Spinal cord (tissue), 10 donors: ENCODE measurements around the gene CHFR. TPM values are rescaled to one million over a fixed set of nuclear protein-coding genes. Genes with fewer than 3 reads are reported as not detected.
"Not testable (repeated sequence)": the region's sequence is repeated elsewhere in the genome, so short reads cannot be mapped to it uniquely, and the experiment has no call there.

Experiments
- DNase-seq, 6 donors: peaks; one replicate each; pipeline versions ENCODE4 v3.0.0 to v3.0.0-alpha.2; 2013 to 2015; ENCODE audit warnings: low spot score in 6 of 6, low read depth in 4 of 6
- H3K27ac ChIP-seq: one replicate; pipeline ENCODE4 v1.5.1; 2013; ENCODE audit warnings: low read depth, low read length, control low read depth
- H3K27me3 ChIP-seq: one replicate; pipeline ENCODE4 v1.6.1; 2013; ENCODE audit warnings: low read length; ENCODE audit not compliant: control insufficient read depth, insufficient read depth
- H3K36me3 ChIP-seq: one replicate; pipeline ENCODE4 v1.6.1; 2013; ENCODE audit warnings: low read length; ENCODE audit not compliant: control insufficient read depth, insufficient read depth
- H3K4me1 ChIP-seq: one replicate; pipeline ENCODE4 v1.6.1; 2013; ENCODE audit warnings: low read length; ENCODE audit not compliant: control insufficient read depth, insufficient read depth
- H3K4me3 ChIP-seq: one replicate; pipeline ENCODE4 v1.5.1; 2013; ENCODE audit warnings: low read depth, low read length, control low read depth
- H3K9me3 ChIP-seq: one replicate; pipeline ENCODE4 v1.6.1; 2013; ENCODE audit warnings: low read length; ENCODE audit not compliant: control insufficient read depth, insufficient read depth
- WGBS: methylation state at CpG from one replicate; pipeline ENCODE4 v1.1.5; 2013; ENCODE audit warnings: missing lambda C conversion rate; ENCODE audit not compliant: insufficient coverage; 5-methylcytosine and 5-hydroxymethylcytosine counted together
- polyA plus RNA-seq, 2 donors: library from polyadenylated mRNA; unstranded; fragments of 120-200 nt; gene quantifications; one replicate each; pipeline ENCODE4 v1.2.1, GENCODE V29; 2013; ENCODE audit not compliant: insufficient read length in 2 of 2
- total RNA-seq, 2 donors: library from RNA; depleted of rRNA in 1 of 2; stranded (reverse); fragments of 120-200 nt in 1 of 2; fragments of >200 nt in 1 of 2; gene quantifications; one replicate each; pipeline versions ENCODE4 v1.2.3 to v1.2.4, GENCODE V29; 2013 to 2014
- donor health status: healthy.

CHFR gene
- total and polyA plus RNA-seq, 4 donors = 20.9 to 58.6 (median 30.7) TPM

DNA sequence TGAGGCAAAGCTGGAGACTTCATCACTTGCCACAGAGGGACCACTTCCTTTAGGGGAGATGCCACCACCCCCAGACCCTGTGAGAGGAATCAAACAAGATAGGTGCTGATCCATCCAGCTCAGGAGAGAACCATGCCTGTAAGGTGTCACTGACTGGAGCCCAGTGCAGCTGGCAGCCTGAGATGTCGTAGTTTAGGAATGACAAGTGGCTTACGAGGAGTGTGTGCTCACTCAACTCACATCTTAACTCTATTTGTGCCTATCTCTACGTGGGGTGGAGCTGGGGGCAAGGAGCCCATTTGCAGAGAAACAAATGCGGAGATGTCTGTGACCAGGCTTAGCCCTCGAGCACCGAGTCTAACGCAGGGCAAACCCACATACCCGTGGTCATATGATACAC lies 25.8 kb downstream of the CHFR start:
- H3K9me3 ChIP-seq = no peaks in the 10 kb centered on the region
- H3K4me1 ChIP-seq = no peaks in the 10 kb centered on the region
- no peak for DNase-seq
- no peak overlapping the region for H3K27ac ChIP-seq
- peaks cover 75% of the 10 kb centered on the region for H3K36me3 ChIP-seq
- no peaks in the 10 kb centered on the region for H3K27me3 ChIP-seq
- no peak overlapping the region for H3K4me3 ChIP-seq
- WGBS = 87% methylated on average over 6 of the region's 8 CpGs

- peaks cover 82% of the 10 kb centered on the region for H3K36me3 ChIP-seq
- H3K27ac ChIP-seq = no peak overlapping the region
These were observed 28.6 kb downstream of the CHFR start for GRCh38 chr12:132858718-132859266.

DNA sequence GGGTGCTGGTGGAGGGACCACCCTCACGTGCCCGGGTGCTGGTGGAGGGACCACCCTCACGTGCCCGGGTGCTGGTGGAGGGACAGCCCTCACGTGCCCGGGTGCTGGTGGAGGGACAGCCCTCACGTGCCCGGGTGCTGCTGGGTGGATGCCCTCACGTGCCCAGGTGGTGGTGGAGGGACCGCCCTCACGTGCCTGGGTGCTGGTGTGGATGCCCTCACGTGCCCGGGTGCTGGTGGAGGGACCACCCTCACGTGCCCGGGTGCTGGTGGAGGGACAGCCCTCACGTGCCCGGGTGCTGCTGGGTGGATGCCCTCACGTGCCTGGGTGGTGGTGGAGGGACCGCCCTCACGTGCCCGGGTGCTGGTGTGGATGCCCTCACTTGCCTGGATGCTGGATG lies 30.4 kb downstream of the CHFR start:
- 97% methylated on average over 17 of the region's 21 CpGs for WGBS
- H3K27ac ChIP-seq, H3K4me3 ChIP-seq, H3K27me3 ChIP-seq, H3K9me3 ChIP-seq, H3K4me1 ChIP-seq, DNase-seq: not testable (repeated sequence)
- peaks cover 91% of the 10 kb centered on the region for H3K36me3 ChIP-seq

More at GRCh38 chr12:132858718-132859266, 28.6 kb downstream of the CHFR start:
- DNase-seq = no peak
- Histone ChIP-seq H3K9me3 (no peaks in the 10 kb centered on the region), H3K27me3 (no peaks in the 10 kb centered on the region), H3K4me1 (no peaks in the 10 kb centered on the region), H3K4me3 (no peak overlapping the region)
- WGBS = 88% methylated on average over 17 of the region's 18 CpGs

GRCh38 chr12:132856581-132856980 lies 30.8 kb downstream of the CHFR start:
- 97% methylated on average over 16 of the region's 17 CpGs for WGBS
- no peak overlapping the region for H3K4me3 ChIP-seq
- no peaks in the 10 kb centered on the region for H3K9me3 ChIP-seq
- DNase-seq = no peak
- no peaks in the 10 kb centered on the region for H3K4me1 ChIP-seq
- H3K36me3 ChIP-seq = peaks cover 91% of the 10 kb centered on the region
- no peak overlapping the region for H3K27ac ChIP-seq
- H3K27me3 ChIP-seq = no peaks in the 10 kb centered on the region

DNA sequence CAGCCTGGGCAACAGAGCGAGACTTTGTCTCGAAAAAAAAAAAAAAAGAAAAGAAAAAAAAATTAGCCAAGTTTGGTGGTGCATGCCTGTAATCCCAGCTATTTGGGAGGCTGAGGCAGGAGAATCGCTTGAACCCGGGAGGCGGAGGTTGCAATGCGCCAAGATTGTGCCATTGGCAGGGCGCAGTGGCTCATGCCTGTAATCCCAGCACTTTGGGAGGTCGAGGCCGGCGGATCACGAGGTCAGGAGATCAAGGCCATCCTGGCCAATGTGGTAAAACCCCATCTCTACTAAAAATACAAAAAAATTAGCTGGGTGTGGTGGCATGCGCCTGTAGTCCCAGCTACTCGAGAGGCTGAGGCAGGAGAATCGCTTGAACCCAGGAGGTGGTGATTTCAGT lies 32.2 kb downstream of the CHFR start:
- H3K27me3 ChIP-seq, H3K9me3 ChIP-seq, DNase-seq, H3K27ac ChIP-seq, H3K4me1 ChIP-seq, H3K4me3 ChIP-seq: not testable (repeated sequence)
- 87% methylated on average over 9 of the region's 14 CpGs for WGBS
- peaks cover 92% of the 10 kb centered on the region for H3K36me3 ChIP-seq

- Histone ChIP-seq H3K4me1 (no peaks in the 10 kb centered on the region), H3K9me3 (no peaks in the 10 kb centered on the region), H3K27ac (no peak overlapping the region), H3K27me3 (no peaks in the 10 kb centered on the region), H3K36me3 (peaks cover 88% of the 10 kb centered on the region), H3K4me3 (no peak overlapping the region)
- 95% methylated on average over 49 of the region's 51 CpGs for WGBS
- no peak for DNase-seq
These were observed 33.9 kb downstream of the CHFR start for GRCh38 chr12:132853285-132854092.

DNA sequence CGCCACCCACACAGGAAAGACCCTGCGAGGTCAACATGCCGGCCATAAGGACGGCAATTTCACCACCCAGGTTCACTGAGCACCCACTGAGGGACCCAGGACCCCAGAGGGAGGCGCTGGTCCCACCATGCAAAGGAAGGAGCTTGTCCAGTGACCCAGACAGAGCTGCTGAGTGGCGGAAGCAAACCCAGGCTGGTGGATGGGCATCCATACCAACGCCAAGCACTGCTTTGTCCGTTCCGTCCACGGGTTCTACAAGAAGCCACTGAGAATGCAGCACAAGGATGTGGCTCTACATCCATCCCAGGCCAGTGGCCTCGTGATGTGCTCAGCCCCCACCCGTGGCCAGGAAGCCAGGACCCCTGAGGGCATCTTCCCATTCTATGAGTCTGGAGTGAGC lies 34.9 kb downstream of the CHFR start:
- Histone ChIP-seq H3K27me3 (no peaks in the 10 kb centered on the region), H3K36me3 (peaks cover 86% of the 10 kb centered on the region)
- WGBS = 97% methylated on average over 11 of the region's 12 CpGs

DNA sequence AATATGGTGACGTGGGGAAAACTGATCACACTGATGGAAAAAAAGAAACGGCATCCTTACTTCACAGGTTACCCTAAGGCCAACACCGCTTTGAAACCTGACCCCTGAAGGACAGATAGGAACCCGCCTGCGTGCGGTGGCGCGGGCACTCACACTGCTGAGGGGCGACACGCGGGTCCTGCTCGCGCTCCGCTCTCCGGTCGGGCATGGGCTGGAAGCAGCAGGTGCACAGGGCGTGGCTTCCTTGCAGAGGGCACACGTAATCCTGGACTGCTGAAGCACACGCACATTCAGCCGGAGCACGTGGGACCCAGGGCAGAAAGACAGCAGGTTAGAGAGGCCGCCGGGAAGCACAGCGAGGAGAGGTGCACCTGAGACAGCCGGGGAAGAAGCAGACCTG lies 35.9 kb downstream of the CHFR start:
- DNase-seq = no peak
- no peak overlapping the region for H3K4me3 ChIP-seq
- no peaks in the 10 kb centered on the region for H3K9me3 ChIP-seq
- WGBS = 97% methylated on average over 25 of the region's 25 CpGs
- no peaks in the 10 kb centered on the region for H3K4me1 ChIP-seq
- peaks cover 86% of the 10 kb centered on the region for H3K36me3 ChIP-seq
- H3K27me3 ChIP-seq = no peaks in the 10 kb centered on the region
- no peak overlapping the region for H3K27ac ChIP-seq

More for the DNA sequence above, 34.9 kb downstream of the CHFR start:
- Histone ChIP-seq H3K4me1 (no peaks in the 10 kb centered on the region), H3K9me3 (no peaks in the 10 kb centered on the region), H3K4me3 (no peak overlapping the region), H3K27ac (no peak overlapping the region)
- no peak for DNase-seq

DNA sequence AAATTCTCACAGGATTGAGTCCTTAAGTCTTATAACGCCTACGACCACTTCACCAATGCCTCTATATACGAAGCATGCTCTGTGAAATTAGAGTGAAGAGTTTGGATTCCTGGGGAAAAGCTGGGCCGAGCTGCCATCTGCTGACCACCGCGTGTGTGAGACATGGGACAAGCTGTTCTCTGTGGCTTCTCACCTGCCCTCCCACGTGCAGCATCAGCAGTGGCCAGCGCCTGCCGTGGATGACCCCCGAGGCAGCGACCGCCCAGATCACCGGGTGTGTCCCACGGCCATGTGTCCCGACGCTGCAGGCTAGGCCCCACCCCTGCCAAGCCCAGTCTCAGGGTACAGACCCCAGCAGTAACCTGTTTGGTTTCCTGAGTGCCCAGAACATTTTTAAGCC lies 37.1 kb downstream of the CHFR start:
- DNase-seq = no peak
- H3K36me3 ChIP-seq = peaks cover 90% of the 10 kb centered on the region
- no peaks in the 10 kb centered on the region for H3K4me1 ChIP-seq
- no peaks in the 10 kb centered on the region for H3K27me3 ChIP-seq
- no peaks in the 10 kb centered on the region for H3K9me3 ChIP-seq
- H3K27ac ChIP-seq = no peak overlapping the region
- 91% methylated on average over 13 of the region's 16 CpGs for WGBS
- no peak overlapping the region for H3K4me3 ChIP-seq

DNA sequence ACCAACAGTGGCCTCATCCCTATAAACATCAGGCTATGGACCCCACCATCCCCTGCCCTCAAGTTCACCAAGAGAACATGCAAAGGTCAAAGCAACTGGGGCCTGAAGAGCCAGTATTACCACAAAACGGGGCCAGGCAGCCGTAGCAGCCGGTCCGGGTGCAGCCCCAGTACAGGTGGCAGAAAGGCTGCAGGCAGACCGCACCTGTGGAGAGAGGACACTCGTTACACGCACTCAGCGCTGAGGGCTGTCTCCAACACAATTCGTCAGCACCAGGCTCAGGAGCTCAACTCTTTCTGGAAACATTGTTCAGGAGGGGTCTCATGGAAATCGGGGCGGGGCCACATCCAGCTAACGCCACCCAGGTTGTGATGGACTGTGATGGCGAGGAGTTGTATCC lies 38.9 kb downstream of the CHFR start:
- Histone ChIP-seq H3K9me3 (no peaks in the 10 kb centered on the region), H3K4me3 (no peak overlapping the region), H3K27me3 (no peaks in the 10 kb centered on the region), H3K4me1 (no peaks in the 10 kb centered on the region), H3K27ac (no peak overlapping the region), H3K36me3 (peaks cover 92% of the 10 kb centered on the region)
- DNase-seq = no peak
- whole genome bisulfite sequencing = 96% methylated on average over 13 of the region's 13 CpGs
